ENCODE measurements around the gene CMTM5. TPM values are rescaled to one million over a fixed set of nuclear protein-coding genes. Genes with fewer than 3 reads are reported as not detected.
A peak's percentile ranks its signal among the peaks of the same experiment; 100 is the strongest.

CMTM5 gene, protein sequence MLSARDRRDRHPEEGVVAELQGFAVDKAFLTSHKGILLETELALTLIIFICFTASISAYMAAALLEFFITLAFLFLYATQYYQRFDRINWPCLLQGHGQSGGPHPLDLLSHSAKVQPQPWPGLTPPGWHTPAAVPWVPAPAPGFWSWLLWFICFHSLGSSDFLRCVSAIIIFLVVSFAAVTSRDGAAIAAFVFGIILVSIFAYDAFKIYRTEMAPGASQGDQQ
- total RNA-seq (ENCODE audit: unreplicated experiment) = 0.26 TPM
- long read RNA-seq = 0 reads

- H3K36me3 Mint-ChIP-seq (ENCODE audit: low read depth, unreplicated experiment) = no peaks in the 10 kb centered on the region
- no peak within 1 kb of the TSS for H3K4me3 Mint-ChIP-seq (ENCODE audit: unreplicated experiment)
- no peak within 1 kb of the TSS for H3K27ac Mint-ChIP-seq (ENCODE audit: unreplicated experiment)
- TF ChIP-seq, protein P1, sequence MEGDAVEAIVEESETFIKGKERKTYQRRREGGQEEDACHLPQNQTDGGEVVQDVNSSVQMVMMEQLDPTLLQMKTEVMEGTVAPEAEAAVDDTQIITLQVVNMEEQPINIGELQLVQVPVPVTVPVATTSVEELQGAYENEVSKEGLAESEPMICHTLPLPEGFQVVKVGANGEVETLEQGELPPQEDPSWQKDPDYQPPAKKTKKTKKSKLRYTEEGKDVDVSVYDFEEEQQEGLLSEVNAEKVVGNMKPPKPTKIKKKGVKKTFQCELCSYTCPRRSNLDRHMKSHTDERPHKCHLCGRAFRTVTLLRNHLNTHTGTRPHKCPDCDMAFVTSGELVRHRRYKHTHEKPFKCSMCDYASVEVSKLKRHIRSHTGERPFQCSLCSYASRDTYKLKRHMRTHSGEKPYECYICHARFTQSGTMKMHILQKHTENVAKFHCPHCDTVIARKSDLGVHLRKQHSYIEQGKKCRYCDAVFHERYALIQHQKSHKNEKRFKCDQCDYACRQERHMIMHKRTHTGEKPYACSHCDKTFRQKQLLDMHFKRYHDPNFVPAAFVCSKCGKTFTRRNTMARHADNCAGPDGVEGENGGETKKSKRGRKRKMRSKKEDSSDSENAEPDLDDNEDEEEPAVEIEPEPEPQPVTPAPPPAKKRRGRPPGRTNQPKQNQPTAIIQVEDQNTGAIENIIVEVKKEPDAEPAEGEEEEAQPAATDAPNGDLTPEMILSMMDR (IDR thresholded peaks at IDR 0.05; ENCODE audit: unreplicated experiment) = no peak
- peaks cover 7% of the 10 kb centered on the region for H3K27me3 Mint-ChIP-seq (ENCODE audit: unreplicated experiment)
- peaks cover 15% of the 10 kb centered on the region for H3K4me1 Mint-ChIP-seq (ENCODE audit: unreplicated experiment)
- no peaks in the 10 kb centered on the region for H3K9me3 Mint-ChIP-seq (ENCODE audit: unreplicated experiment)
- no peak for DNase-seq (ENCODE audit: low spot score)
These were observed at the start of gene CMTM5 for GRCh38 chr14:23376482-23377197. Gene CMTM5, plus strand, starts transcription at chr14:23377046. Its CDS starts 206 bp downstream, at chr14:23377252.

- Mint-ChIP-seq H3K9me3 (ENCODE audit: unreplicated experiment) (no peaks in the 10 kb centered on the region), H3K36me3 (ENCODE audit: low read depth, unreplicated experiment) (peaks cover 13% of the 10 kb centered on the region), H3K4me1 (ENCODE audit: unreplicated experiment) (peaks cover 10% of the 10 kb centered on the region), H3K27ac (ENCODE audit: unreplicated experiment) (no peak overlapping the region), H3K4me3 (ENCODE audit: unreplicated experiment) (no peak overlapping the region), H3K27me3 (ENCODE audit: unreplicated experiment) (peaks cover 3% of the 10 kb centered on the region)
- DNase-seq (ENCODE audit: low spot score) = peak; percentile 60
- TF ChIP-seq, protein P1 (IDR thresholded peaks at IDR 0.05; ENCODE audit: unreplicated experiment) = peak; percentile 94
These were observed 48.7 kb upstream of the CMTM5 start for GRCh38 chr14:23327947-23328744.

- Mint-ChIP-seq H3K4me3 (ENCODE audit: unreplicated experiment) (no peak overlapping the region), H3K36me3 (ENCODE audit: low read depth, unreplicated experiment) (no peaks in the 10 kb centered on the region), H3K9me3 (ENCODE audit: unreplicated experiment) (no peaks in the 10 kb centered on the region), H3K27me3 (ENCODE audit: unreplicated experiment) (peaks cover 2% of the 10 kb centered on the region), H3K4me1 (ENCODE audit: unreplicated experiment) (no peaks in the 10 kb centered on the region), H3K27ac (ENCODE audit: unreplicated experiment) (no peak overlapping the region)
- TF ChIP-seq, protein P1 (IDR thresholded peaks at IDR 0.05; ENCODE audit: unreplicated experiment) = no peak
- DNase-seq (ENCODE audit: low spot score) = no peak
These were observed 41.2 kb upstream of the CMTM5 start for GRCh38 chr14:23335623-23336022.

- no peak for DNase-seq (ENCODE audit: low spot score)
- H3K9me3 Mint-ChIP-seq (ENCODE audit: unreplicated experiment) = no peaks in the 10 kb centered on the region
- no peak overlapping the region for H3K27ac Mint-ChIP-seq (ENCODE audit: unreplicated experiment)
- no peaks in the 10 kb centered on the region for H3K36me3 Mint-ChIP-seq (ENCODE audit: low read depth, unreplicated experiment)
- no peaks in the 10 kb centered on the region for H3K27me3 Mint-ChIP-seq (ENCODE audit: unreplicated experiment)
- TF ChIP-seq, protein P1 (IDR thresholded peaks at IDR 0.05; ENCODE audit: unreplicated experiment) = no peak
- H3K4me1 Mint-ChIP-seq (ENCODE audit: unreplicated experiment) = no peaks in the 10 kb centered on the region
- H3K4me3 Mint-ChIP-seq (ENCODE audit: unreplicated experiment) = no peak overlapping the region
These were observed 37.2 kb upstream of the CMTM5 start for GRCh38 chr14:23339506-23340268.
